ENCODE results near the gene EFNA5.

DNA sequence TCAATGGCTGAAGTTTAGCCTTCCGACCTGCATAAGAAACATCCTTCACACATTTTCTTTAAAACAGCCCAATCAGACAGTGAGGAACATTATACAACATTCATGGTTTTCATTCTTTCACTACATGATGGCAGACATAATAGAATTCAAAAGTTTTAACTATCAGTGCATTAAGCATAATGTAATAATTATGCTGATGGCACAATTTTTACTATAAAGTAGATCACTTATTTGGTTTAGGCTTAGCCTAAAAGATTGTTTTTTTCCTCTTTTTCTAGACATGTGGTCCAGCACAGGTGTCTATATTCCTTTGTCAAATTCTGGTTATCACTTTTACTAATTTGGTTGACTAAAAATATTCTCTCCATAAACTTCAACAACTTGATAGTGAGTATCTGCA is 46.5 kb downstream of the EFNA5 start:
- TF ChIP-seq POLR2A (IDR thresholded peaks at IDR 0.05) = no peak
- TF ChIP-seq, protein P1, sequence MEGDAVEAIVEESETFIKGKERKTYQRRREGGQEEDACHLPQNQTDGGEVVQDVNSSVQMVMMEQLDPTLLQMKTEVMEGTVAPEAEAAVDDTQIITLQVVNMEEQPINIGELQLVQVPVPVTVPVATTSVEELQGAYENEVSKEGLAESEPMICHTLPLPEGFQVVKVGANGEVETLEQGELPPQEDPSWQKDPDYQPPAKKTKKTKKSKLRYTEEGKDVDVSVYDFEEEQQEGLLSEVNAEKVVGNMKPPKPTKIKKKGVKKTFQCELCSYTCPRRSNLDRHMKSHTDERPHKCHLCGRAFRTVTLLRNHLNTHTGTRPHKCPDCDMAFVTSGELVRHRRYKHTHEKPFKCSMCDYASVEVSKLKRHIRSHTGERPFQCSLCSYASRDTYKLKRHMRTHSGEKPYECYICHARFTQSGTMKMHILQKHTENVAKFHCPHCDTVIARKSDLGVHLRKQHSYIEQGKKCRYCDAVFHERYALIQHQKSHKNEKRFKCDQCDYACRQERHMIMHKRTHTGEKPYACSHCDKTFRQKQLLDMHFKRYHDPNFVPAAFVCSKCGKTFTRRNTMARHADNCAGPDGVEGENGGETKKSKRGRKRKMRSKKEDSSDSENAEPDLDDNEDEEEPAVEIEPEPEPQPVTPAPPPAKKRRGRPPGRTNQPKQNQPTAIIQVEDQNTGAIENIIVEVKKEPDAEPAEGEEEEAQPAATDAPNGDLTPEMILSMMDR (IDR thresholded peaks at IDR 0.05) = no peak
